DMS 273 treated with DMSO at 0.1 percent for 48 hours (cell line): ENCODE results near the gene SLC66A2.
A peak's percentile ranks its signal among the peaks of the same experiment; 100 is the strongest.
"Not testable (repeated sequence)": the region's sequence is repeated elsewhere in the genome, so short reads cannot be mapped to it uniquely, and the experiment has no call there.

ENCODE experiments used
- DNase-seq: peaks from one replicate; lab custom pipeline; 2025; lab: John Stamatoyannopoulos, UW

The SLC66A2 gene

GRCh38 chr18:79951545-79952455, at the start of gene SLC66A2:
Gene SLC66A2, minus strand, starts transcription at chr18:79951653. Its CDS starts 727 bp downstream, at chr18:79950926.
- no peak for DNase-seq

- DNase-seq, result no peak
Measured at GRCh38 chr18:80000877-80001276, 49.4 kb upstream of the SLC66A2 start.

- DNase-seq, result not testable (repeated sequence)
Measured at GRCh38 chr18:79999701-80000100, 48.2 kb upstream of the SLC66A2 start.

GRCh38 chr18:79991494-79991893, 40.0 kb upstream of the SLC66A2 start:
- no peak for DNase-seq

- no peak for DNase-seq
Measured at GRCh38 chr18:79989195-79989497, 37.7 kb upstream of the SLC66A2 start.

GRCh38 chr18:79988451-79989194, 37.2 kb upstream of the SLC66A2 start, which contains the start of gene TXNL4A:
Gene TXNL4A, minus strand, starts transcription at chr18:79988563. Its CDS starts 171 bp downstream, at chr18:79988392.
- peak; percentile 36 for DNase-seq

- no peak for DNase-seq
Measured at GRCh38 chr18:79988071-79988450, 36.6 kb upstream of the SLC66A2 start.

- no peak for DNase-seq
Measured at GRCh38 chr18:79987566-79987965, 36.1 kb upstream of the SLC66A2 start.

- no peak for DNase-seq
Measured at GRCh38 chr18:79986726-79987125, 35.3 kb upstream of the SLC66A2 start.

- no peak for DNase-seq
Measured at GRCh38 chr18:79985172-79985571, 33.7 kb upstream of the SLC66A2 start.

- DNase-seq, result no peak
Measured at GRCh38 chr18:79983793-79984192, 32.3 kb upstream of the SLC66A2 start.

GRCh38 chr18:79983253-79983652, 31.8 kb upstream of the SLC66A2 start:
- DNase-seq, result no peak

- DNase-seq, result no peak
Measured at GRCh38 chr18:79982736-79983135, 31.3 kb upstream of the SLC66A2 start.

- DNase-seq, result no peak
Measured at GRCh38 chr18:79980585-79980984, 29.1 kb upstream of the SLC66A2 start.

GRCh38 chr18:79979843-79980242, 28.4 kb upstream of the SLC66A2 start:
- no peak for DNase-seq

- no peak for DNase-seq
Measured at GRCh38 chr18:79975985-79976680, 24.7 kb upstream of the SLC66A2 start.

GRCh38 chr18:79975043-79975442, 23.6 kb upstream of the SLC66A2 start:
- DNase-seq, result no peak

GRCh38 chr18:79974025-79974654, 22.7 kb upstream of the SLC66A2 start:
- no peak for DNase-seq

- DNase-seq, result no peak
Measured at GRCh38 chr18:79973517-79973916, 22.1 kb upstream of the SLC66A2 start.

GRCh38 chr18:79972720-79973119, 21.3 kb upstream of the SLC66A2 start:
- no peak for DNase-seq

GRCh38 chr18:79971986-79972385, 20.5 kb upstream of the SLC66A2 start:
- DNase-seq, result no peak
